Measurements from ENCODE around the gene SLC6A3.
"Not testable (repeated sequence)": the region's sequence is repeated elsewhere in the genome, so short reads cannot be mapped to it uniquely, and the experiment has no call there.

SLC6A3 gene

GRCh38 chr5:1366514-1366913 is 78.7 kb downstream of the SLC6A3 start:
- no peak for FAIRE-seq

- no peak for FAIRE-seq
Measured at GRCh38 chr5:1364211-1364610, 81.0 kb downstream of the SLC6A3 start.

- no peak for FAIRE-seq
Measured at GRCh38 chr5:1363581-1363980, 81.7 kb downstream of the SLC6A3 start.

GRCh38 chr5:1363160-1363559 is 82.1 kb downstream of the SLC6A3 start:
- FAIRE-seq: no peak

- no peak for FAIRE-seq
Measured at GRCh38 chr5:1362242-1363015, 82.8 kb downstream of the SLC6A3 start.

- no peak for FAIRE-seq
Measured at GRCh38 chr5:1360861-1361260, 84.4 kb downstream of the SLC6A3 start.

GRCh38 chr5:1360367-1360766 is 84.9 kb downstream of the SLC6A3 start:
- not testable (repeated sequence) for FAIRE-seq

GRCh38 chr5:1359713-1360112 is 85.5 kb downstream of the SLC6A3 start:
- FAIRE-seq: no peak

GRCh38 chr5:1359031-1359645 is 86.1 kb downstream of the SLC6A3 start:
- FAIRE-seq: no peak

- no peak for FAIRE-seq
Measured at GRCh38 chr5:1358726-1359025, 86.6 kb downstream of the SLC6A3 start.

GRCh38 chr5:1357946-1358725 is 87.1 kb downstream of the SLC6A3 start:
- FAIRE-seq: no peak

GRCh38 chr5:1356873-1357787 is 88.1 kb downstream of the SLC6A3 start:
- no peak for FAIRE-seq

GRCh38 chr5:1354576-1354975 is 90.7 kb downstream of the SLC6A3 start:
- FAIRE-seq: no peak

- no peak for FAIRE-seq
Measured at GRCh38 chr5:1352231-1353219, 92.7 kb downstream of the SLC6A3 start.

GRCh38 chr5:1351156-1351555 is 94.1 kb downstream of the SLC6A3 start:
- no peak for FAIRE-seq

GRCh38 chr5:1349246-1349645 is 96.0 kb downstream of the SLC6A3 start:
- no peak for FAIRE-seq

GRCh38 chr5:1348986-1349245 is 96.3 kb downstream of the SLC6A3 start:
- no peak for FAIRE-seq

GRCh38 chr5:1347571-1347970 is 97.7 kb downstream of the SLC6A3 start:
- no peak for FAIRE-seq

- FAIRE-seq: no peak
Measured at GRCh38 chr5:1346627-1347440, 98.4 kb downstream of the SLC6A3 start.

- no peak for FAIRE-seq
Measured at GRCh38 chr5:1345876-1346626, 99.2 kb downstream of the SLC6A3 start.
